Activated naive CD8-positive, alpha-beta T cell (primary cell): ENCODE measurements around the gene SRP72.
A peak's percentile ranks its signal among the peaks of the same experiment; 100 is the strongest.

ENCODE experiments used
- H3K27ac Mint-ChIP-seq: one replicate; pipeline ENCODE4 v1.8.0; 2021; ENCODE audit warnings: mixed read lengths
- H3K27me3 Mint-ChIP-seq: one replicate; pipeline ENCODE4 v1.8.0; 2021; ENCODE audit warnings: mixed read lengths
- H3K36me3 Mint-ChIP-seq: one replicate; pipeline ENCODE4 v1.8.0; 2021; ENCODE audit warnings: mixed read lengths
- H3K4me1 Mint-ChIP-seq: one replicate; pipeline ENCODE4 v1.8.0; 2021; ENCODE audit warnings: low read depth, mixed read lengths
- H3K4me3 Mint-ChIP-seq: one replicate; pipeline ENCODE4 v1.8.0; 2021; ENCODE audit warnings: mild to moderate bottlenecking, mixed read lengths
- H3K9me3 Mint-ChIP-seq: one replicate; pipeline ENCODE4 v1.8.0; 2021; ENCODE audit warnings: low read depth, mixed read lengths

SRP72 gene

DNA sequence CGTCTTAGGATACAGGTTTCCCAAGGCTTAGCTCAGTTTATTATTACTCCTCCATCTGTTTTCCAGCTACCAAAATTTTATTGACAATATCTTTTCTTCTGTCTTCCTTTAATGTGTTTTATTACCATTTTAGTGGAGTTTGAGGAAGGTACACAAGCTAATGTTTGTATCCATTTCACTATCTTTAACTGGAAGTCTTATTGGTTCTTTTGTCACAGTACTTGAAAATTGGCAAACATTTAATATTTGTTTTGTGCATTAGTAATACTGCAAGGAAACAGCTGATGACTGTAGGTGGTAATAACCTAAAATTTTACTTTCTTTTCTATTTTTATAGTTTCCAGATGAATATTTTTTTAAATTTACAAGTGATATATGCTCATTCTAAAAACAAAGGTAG, 28.8 kb downstream of the SRP72 start:
- no peak overlapping the region for H3K4me3 Mint-ChIP-seq
- H3K4me1 Mint-ChIP-seq: no peaks in the 10 kb centered on the region
- no peak overlapping the region for H3K27ac Mint-ChIP-seq
- H3K9me3 Mint-ChIP-seq: no peaks in the 10 kb centered on the region
- peaks cover 26% of the 10 kb centered on the region for H3K36me3 Mint-ChIP-seq
- H3K27me3 Mint-ChIP-seq: no peaks in the 10 kb centered on the region

DNA sequence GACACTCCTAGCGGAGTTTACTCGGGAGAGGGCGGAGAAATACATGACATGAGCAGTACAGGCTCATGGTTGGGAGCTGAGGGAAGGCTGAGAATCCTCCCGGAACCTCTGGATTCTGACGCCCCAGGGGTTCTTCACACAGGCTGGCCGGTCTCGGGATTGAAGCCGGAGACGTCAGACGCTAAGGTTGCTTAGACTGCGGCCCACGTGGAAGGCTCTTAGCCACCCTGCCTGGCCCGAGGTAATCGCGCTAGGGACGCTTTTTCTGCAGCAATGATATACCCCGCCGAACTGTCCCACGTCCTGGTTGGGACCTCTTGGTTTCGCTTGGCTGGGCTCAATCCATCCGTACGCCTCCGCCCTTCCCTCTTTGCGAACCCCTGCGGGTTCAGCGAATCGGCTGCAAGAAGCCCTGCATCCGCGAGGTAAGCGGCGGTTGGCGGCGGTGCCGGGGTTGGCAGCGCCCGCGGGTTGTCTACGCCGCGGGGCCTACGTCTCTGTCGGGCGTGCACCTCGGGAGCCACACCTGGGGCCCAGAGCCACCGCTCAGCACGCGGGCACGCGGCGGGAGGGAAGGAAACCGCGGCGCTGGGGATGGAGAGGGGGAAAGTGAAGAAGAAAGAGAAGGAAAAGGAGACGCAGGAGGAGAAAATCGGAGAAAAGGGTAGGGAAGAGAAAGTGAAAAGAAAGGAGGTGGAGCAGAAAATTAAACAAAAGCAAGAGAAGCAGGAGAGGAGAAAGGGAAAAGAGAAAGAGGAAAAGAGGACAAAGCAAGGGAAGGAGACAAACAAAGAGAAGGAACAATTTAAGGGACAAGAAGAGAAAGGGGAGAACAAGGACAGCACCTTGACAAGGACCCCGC, 38.1 kb downstream of the SRP72 start, which contains the start of gene ARL9:
Gene ARL9, plus strand, starts transcription at position 523 of the 862 bp plus-strand sequence. Its CDS starts 72 bp downstream, at position 595.
- H3K4me3 Mint-ChIP-seq: peak within 1 kb of the TSS; percentile 89
- peaks cover 5% of the 10 kb centered on the region for H3K36me3 Mint-ChIP-seq
- peaks cover 14% of the 10 kb centered on the region for H3K4me1 Mint-ChIP-seq
- no peaks in the 10 kb centered on the region for H3K9me3 Mint-ChIP-seq
- peaks cover 4% of the 10 kb centered on the region for H3K27me3 Mint-ChIP-seq
- H3K27ac Mint-ChIP-seq: peak within 1 kb of the TSS; percentile 80

DNA sequence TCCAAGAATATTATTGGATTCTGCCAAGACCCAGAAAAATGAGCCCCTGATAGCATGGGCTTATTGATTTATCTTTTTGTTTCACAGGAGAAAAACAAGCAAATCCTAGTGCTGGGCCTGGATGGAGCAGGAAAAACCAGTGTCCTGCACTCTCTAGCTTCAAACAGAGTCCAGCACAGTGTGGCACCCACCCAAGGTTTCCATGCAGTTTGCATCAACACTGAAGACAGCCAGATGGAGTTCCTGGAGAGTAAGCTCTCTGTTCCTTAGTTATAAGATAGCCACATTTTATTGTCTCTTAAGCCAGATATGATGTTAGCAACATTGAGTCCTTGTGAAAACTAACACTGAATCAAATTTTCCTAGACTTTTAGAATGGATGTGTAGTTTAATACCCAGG, 43.7 kb downstream of the SRP72 start:
- H3K36me3 Mint-ChIP-seq: peaks cover 3% of the 10 kb centered on the region
- H3K9me3 Mint-ChIP-seq: no peaks in the 10 kb centered on the region
- no peak overlapping the region for H3K4me3 Mint-ChIP-seq
- peaks cover 5% of the 10 kb centered on the region for H3K4me1 Mint-ChIP-seq
- peaks cover 5% of the 10 kb centered on the region for H3K27me3 Mint-ChIP-seq
- H3K27ac Mint-ChIP-seq: no peak overlapping the region

DNA sequence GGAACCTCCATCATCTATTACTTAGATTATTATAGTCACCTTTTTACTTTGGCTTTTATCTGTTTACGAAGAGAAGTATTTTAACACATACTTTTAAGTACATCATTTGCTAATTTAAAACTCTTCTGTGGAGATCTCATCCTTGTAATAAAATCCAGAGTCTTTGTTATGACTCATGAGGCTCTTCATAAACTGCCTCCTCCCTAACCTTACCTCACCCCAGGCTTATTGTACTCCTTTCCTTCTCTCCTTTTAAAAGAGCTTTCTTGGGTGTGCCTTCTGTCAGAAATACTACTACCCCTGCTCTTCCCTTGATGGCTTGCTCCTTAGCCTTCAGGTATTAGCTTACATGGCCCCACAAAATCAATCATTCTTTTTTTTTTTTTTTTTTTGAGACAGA, 44.7 kb downstream of the SRP72 start:
- Mint-ChIP-seq H3K9me3 (no peaks in the 10 kb centered on the region), H3K4me1 (no peaks in the 10 kb centered on the region), H3K27me3 (peaks cover 4% of the 10 kb centered on the region), H3K27ac (no peak overlapping the region), H3K36me3 (peaks cover 3% of the 10 kb centered on the region), H3K4me3 (no peak overlapping the region)

DNA sequence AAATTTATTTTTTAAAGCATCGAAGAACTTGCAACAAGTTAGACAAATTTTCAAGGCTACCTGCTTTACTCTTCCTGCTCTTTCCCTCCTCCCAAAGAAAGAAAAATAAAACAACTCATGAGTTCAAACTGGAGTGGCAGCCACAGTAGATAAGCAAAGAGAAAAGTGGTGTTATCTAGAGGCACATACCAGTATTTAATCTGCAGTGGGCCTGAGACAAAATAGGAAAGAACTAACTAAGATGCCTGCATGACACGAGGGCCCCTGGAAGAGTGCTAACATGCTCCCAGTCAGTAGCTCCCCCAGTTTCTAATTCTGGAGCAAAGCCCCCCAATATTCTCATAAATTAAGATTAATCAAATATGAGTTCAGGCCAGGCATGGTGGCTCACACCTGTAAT, 46.1 kb downstream of the SRP72 start:
- H3K36me3 Mint-ChIP-seq: peaks cover 3% of the 10 kb centered on the region
- no peaks in the 10 kb centered on the region for H3K9me3 Mint-ChIP-seq
- H3K4me1 Mint-ChIP-seq: no peaks in the 10 kb centered on the region
- H3K4me3 Mint-ChIP-seq: no peak overlapping the region
- H3K27ac Mint-ChIP-seq: no peak overlapping the region
- H3K27me3 Mint-ChIP-seq: peaks cover 4% of the 10 kb centered on the region

DNA sequence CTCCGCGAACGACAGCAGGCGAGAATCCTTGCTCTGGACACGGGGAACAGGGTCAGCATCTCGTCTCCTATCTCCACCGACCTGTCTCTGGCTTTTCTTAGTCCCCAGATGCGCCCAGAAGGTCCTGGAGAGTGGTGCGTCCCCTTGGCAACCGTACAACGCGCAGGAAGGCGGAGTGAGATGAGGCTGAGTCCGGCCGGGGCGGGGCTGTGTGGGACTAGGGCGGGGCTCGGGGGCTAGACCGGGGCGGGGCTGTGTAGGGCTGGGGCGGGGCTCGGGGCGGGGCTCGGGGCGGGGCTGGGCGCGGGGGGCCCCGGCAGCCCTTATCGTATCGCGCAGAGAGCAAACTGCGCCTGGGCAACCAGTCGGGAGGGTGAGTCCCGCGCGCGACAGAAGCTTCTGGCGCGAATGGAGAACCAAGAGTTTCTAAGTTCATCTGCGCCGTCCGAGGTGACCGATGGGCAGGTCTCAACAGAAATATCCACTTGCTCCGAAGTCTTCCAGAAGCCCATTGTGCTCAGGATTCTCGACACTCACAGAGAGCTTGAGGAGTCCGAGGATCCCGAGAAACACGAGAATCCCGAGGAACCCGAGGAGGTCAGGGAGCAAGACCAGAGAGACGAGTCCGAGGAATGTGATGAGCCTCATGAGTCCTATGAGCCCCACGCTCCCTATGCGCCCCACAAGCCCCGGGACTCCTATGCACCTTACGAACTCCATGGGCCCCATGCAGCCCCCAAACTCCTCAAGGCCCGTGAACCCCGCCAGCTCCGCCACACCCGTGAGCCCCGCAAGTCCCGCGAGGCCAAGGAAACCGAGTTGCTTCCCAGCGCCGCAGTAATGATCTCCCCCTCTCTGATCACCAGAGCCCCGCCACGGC, 63.1 kb downstream of the SRP72 start:
- Mint-ChIP-seq H3K27ac (no peak overlapping the region), H3K4me1 (peaks cover 3% of the 10 kb centered on the region), H3K27me3 (peaks cover 7% of the 10 kb centered on the region), H3K4me3 (peak overlapping the region; percentile 68), H3K36me3 (peaks cover 2% of the 10 kb centered on the region), H3K9me3 (no peaks in the 10 kb centered on the region)

DNA sequence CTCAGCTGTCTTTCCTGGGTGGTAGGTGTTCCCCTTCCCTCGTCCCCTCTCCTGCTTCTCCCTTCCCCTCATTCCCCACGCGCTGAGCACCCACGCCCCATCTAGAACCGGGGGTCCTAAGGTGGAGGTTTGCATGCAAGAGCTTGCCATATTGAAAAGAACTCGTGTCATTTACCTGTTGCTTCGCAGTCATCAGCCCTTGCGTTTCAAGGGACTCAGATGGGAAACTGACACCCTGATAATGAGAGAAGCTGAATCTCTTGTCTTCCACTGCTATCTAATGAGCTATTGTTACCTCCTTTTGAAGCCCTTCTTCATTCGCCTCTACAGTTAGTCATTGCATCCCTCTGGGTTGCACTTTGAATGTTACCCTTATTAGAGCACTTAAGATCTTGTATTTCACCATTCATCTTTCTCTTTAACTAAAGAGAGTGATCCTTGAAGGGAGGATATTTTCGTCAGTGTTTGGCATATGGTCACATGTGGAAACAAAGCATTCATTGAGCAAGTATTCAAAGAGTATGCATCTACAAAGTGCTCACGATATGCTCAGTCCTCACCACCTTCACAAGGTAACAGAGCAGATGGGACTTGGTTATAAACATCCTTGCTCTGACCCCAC, 63.8 kb downstream of the SRP72 start:
- H3K9me3 Mint-ChIP-seq: no peaks in the 10 kb centered on the region
- no peak overlapping the region for H3K4me3 Mint-ChIP-seq
- H3K27ac Mint-ChIP-seq: no peak overlapping the region
- peaks cover 11% of the 10 kb centered on the region for H3K27me3 Mint-ChIP-seq
- peaks cover 3% of the 10 kb centered on the region for H3K4me1 Mint-ChIP-seq
- H3K36me3 Mint-ChIP-seq: peaks cover 2% of the 10 kb centered on the region

DNA sequence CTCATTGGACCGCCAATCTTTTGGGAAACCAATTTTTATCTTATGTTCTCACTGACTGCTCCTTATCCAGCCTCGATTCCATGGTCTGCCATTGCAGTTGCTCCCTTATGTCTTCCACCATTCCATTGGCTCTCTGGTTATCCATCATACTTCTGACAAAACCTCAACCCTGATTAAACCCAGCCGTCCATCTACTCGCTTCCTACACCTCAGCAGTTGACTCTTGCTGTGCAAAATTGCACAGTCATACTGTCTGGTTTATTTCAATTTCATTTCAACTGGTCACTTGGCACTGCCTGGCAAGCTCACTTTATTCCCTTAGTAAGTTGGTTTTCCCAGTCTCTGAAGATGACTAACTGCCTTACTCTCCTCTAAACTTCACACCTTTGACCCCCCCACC, 64.4 kb downstream of the SRP72 start:
- Mint-ChIP-seq H3K36me3 (peaks cover 2% of the 10 kb centered on the region), H3K9me3 (no peaks in the 10 kb centered on the region), H3K4me3 (no peak overlapping the region), H3K27me3 (peaks cover 14% of the 10 kb centered on the region), H3K27ac (no peak overlapping the region), H3K4me1 (peaks cover 3% of the 10 kb centered on the region)

DNA sequence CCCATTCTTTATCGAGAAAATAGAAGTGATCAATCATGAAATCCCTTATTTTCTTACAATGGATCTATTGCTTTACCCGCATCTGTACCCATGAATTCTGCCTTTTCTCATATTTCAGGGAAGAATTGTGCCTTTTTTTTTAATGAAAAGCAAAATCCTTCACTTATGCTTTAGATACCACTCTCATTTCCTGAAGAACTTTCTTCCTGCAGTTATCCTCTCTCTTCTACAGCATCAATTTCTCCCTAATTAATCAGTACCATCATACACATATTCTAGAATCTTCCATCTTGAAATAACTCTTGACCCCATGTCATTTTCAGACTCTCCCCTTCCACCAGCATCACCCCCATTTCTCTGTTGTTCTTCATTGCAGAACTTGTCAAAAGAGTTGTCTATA, 64.8 kb downstream of the SRP72 start:
- Mint-ChIP-seq H3K4me1 (peaks cover 3% of the 10 kb centered on the region), H3K9me3 (no peaks in the 10 kb centered on the region), H3K27ac (no peak overlapping the region), H3K4me3 (no peak overlapping the region), H3K36me3 (peaks cover 2% of the 10 kb centered on the region), H3K27me3 (peaks cover 17% of the 10 kb centered on the region)

DNA sequence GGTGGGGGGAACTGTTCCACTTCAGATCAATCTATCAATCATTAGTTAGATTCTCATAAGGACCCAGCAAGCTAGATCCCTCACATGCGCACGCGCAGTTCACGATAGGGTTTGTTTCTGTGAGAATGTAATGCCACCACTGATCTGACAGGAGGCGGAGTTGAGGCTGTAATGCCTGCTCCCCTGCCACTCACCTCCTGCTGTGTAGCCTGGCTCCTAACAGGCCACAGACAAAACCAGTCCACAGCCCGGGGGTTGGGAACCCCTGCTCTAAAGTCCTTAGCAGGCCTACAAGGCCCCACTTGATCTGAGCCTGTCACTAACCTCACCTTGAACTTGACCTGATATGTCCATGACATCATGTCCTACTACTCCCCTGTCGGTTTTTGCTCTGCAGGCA, 68.5 kb downstream of the SRP72 start:
- Mint-ChIP-seq H3K9me3 (no peaks in the 10 kb centered on the region), H3K4me3 (no peak overlapping the region), H3K27me3 (peaks cover 18% of the 10 kb centered on the region), H3K4me1 (no peaks in the 10 kb centered on the region), H3K27ac (no peak overlapping the region), H3K36me3 (peaks cover 2% of the 10 kb centered on the region)

DNA sequence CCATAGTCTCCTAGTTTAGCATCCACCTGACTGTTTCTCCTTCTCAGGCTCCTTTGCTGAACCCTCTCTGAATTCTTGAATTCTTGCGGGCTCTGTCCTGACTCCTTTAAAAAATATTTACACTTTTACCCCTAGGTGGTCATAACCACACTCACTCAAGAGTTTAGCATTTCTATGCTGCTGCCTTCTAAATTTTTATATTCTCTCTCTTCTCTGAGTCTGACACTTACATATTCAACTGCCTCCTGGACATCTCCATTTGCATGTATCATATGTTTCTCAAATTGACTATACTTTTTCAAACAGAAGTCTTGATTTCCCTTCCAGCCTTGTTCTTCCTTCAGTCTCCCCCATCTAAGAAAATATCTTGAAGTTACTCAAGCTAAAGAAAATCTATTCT, 69.7 kb downstream of the SRP72 start:
- Mint-ChIP-seq H3K9me3 (no peaks in the 10 kb centered on the region), H3K36me3 (peaks cover 2% of the 10 kb centered on the region), H3K27ac (no peak overlapping the region), H3K4me3 (no peak overlapping the region), H3K27me3 (peaks cover 18% of the 10 kb centered on the region), H3K4me1 (no peaks in the 10 kb centered on the region)

DNA sequence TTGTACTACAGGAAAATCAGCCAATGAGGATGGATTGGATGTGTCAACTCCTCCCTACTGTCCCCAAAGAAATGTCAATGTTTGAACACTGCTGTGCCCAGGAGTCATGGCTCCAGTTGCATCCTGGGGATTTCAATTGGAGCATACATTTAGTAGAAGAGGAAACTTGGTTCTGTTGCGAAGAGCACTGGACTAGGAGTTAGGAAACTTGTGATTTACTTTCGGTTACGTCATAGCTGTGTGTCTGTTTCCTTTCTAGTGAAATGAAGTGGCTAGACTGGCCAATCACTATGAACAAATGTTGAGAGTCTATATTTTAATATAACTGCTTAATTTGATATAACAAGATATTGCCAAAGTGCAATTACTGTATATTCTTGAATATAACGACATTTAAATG, 73.4 kb downstream of the SRP72 start:
- H3K27me3 Mint-ChIP-seq: peaks cover 13% of the 10 kb centered on the region
- H3K9me3 Mint-ChIP-seq: no peaks in the 10 kb centered on the region
- H3K36me3 Mint-ChIP-seq: no peaks in the 10 kb centered on the region
- H3K27ac Mint-ChIP-seq: no peak overlapping the region
- H3K4me3 Mint-ChIP-seq: no peak overlapping the region
- peaks cover 11% of the 10 kb centered on the region for H3K4me1 Mint-ChIP-seq

DNA sequence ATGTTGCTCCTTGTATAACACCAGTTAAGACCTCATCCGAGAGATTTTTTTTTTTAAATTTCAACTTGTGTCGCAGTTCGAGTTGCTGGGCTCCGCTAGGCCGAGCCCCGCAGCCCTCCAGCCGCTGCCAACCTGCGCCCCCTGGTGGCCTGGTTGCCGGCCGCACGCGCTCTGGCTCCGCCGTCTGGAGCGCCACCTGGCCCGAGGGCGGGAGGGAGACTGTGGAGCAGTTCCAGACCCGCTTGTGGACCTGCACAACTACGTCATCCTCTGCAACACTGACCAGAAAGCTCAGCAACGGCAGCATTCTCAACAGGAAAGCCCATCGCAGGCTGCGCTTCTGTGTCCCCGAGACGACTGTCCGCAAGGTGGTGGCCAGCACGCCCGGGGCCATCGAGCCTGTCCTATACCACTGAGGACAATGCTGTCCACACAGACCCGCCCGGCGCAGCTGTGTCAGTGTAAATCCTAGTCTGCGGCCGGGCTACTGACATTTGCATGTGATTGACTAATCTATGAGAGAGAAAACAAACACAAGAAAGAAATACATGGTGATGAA, 77.2 kb downstream of the SRP72 start:
- Mint-ChIP-seq H3K27me3 (peaks cover 2% of the 10 kb centered on the region), H3K36me3 (no peaks in the 10 kb centered on the region), H3K4me1 (peaks cover 14% of the 10 kb centered on the region), H3K27ac (no peak overlapping the region), H3K4me3 (peak overlapping the region; percentile 57), H3K9me3 (no peaks in the 10 kb centered on the region)

DNA sequence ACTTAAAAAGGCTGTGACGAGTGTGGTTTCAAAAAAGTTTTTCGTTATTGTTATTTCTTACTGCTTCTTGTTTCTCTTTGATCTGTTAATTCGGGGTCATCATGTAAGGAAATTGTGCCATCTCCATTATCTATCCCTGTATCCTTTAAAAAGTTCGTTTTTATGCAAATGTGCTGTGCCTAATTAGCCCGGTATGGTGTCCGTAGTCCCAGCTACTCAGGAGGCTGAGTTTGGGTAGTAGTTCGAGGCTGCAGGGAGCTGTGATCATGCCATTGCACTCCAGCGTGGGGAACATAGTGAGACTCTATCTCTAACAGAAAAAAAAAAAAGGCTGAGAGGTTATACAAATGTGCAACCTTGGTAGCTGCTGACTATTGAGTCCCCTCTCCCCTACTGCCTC, 83.2 kb downstream of the SRP72 start:
- H3K4me3 Mint-ChIP-seq: no peak overlapping the region
- H3K4me1 Mint-ChIP-seq: peaks cover 4% of the 10 kb centered on the region
- H3K27ac Mint-ChIP-seq: no peak overlapping the region
- no peaks in the 10 kb centered on the region for H3K27me3 Mint-ChIP-seq
- H3K36me3 Mint-ChIP-seq: no peaks in the 10 kb centered on the region
- H3K9me3 Mint-ChIP-seq: no peaks in the 10 kb centered on the region

DNA sequence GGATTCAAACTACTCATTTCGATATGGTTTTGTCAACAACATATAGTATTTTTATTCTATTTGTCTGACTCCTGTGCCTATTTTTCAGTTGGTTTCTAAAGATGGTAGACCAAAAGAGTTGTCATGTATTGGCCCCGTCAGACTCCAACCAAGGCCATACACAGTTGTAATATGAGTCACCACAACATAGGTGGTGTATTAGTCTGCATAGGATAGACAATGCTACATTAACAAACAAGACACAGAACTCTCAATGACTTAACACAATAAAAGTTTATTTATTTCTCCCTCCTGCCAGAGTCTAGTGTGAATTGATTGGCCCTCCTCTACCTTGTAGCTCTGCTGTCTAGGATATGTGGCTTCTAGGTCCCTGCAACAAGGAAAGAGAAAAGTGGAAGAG, 84.1 kb downstream of the SRP72 start:
- no peaks in the 10 kb centered on the region for H3K36me3 Mint-ChIP-seq
- no peak overlapping the region for H3K27ac Mint-ChIP-seq
- H3K4me1 Mint-ChIP-seq: peaks cover 4% of the 10 kb centered on the region
- H3K27me3 Mint-ChIP-seq: peaks cover 2% of the 10 kb centered on the region
- H3K4me3 Mint-ChIP-seq: no peak overlapping the region
- no peaks in the 10 kb centered on the region for H3K9me3 Mint-ChIP-seq
